NCI-H774 (cell line): ENCODE data around the gene KAZN.
A peak's percentile ranks its signal among the peaks of the same experiment; 100 is the strongest.

Experiments
- DNase-seq: peaks from one replicate; lab custom pipeline; 2025; lab: John Stamatoyannopoulos, UW

Gene KAZN

DNA sequence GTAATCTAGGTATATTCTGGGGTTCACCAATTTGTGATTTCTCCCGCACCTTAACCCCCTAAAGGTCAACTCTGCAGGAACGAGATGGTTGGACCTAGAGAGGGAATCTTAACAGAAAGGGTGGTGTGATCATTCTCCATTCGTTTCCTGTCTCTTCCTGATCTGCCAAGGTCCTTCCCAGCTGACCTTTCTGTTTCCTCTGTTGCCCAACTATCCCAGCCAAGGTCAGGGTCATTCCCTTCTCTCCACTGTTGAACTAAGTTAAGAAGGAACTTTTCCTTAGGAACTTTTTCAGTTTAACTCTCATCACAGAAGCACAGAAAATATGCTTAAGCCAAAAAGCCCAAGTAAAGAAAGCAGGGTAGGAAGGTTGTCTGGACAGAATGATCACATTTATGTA is 49.3 kb downstream of the KAZN start:
- DNase-seq, result no peak

DNA sequence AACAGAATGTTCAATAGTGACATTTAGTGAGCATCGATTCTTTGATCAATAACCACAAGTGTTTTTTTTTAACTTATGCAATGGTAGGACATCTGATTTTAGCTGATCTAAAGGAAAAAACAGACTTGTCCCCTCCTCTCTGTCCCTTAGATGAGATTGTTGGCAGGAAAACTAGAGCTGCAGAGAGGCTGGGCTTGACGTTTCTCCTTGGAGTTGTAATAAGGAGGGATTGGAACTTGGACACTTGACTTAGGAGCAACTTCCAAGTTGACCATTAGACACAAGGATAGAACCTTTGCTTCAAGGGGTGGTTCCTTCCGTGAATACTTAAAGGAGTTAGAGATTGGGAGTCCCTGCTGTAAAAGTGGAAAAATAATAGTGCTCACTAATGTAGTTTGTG is 49.9 kb downstream of the KAZN start:
- DNase-seq, result no peak

- DNase-seq, result no peak
Measured at GRCh38 chr1:14648896-14649855, 50.7 kb downstream of the KAZN start.

DNA sequence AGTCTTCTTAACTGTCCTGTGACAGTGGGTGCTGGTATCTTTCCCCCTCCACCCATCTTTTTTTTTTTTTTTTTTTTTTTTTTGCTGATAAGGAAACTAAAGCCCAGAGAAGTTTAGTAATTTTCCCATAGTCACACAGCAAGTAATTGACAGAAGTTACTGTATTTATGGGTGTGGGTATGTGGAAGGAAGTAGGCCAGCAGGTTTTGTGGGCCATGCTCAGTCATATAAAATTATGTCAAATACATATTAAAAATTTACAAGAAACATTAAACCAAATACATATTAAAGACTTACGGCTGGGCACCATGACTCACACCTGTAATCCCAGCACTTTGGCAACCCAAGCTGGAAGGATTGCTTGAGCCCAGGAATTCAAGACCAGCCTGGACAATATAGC is 51.5 kb downstream of the KAZN start:
- DNase-seq, result no peak

DNA sequence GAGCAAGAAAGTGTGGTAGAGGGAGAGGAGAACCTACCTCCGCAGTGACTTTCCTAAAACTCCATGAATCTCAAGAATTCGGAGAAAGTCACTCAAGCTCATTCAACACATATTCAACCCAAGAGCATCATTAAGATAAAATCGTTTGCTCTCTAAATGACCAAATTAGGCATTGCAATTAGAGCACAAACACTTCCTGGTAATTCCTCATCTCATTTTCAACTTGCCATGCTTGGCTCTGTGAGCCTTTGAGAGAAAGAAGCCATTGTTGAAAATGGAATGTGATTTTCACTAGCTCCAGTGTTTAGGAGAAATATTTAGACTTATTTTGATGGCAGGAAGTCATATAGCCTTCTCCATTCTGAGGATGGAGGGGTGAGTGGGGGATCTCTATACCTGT is 52.5 kb downstream of the KAZN start:
- no peak for DNase-seq

DNA sequence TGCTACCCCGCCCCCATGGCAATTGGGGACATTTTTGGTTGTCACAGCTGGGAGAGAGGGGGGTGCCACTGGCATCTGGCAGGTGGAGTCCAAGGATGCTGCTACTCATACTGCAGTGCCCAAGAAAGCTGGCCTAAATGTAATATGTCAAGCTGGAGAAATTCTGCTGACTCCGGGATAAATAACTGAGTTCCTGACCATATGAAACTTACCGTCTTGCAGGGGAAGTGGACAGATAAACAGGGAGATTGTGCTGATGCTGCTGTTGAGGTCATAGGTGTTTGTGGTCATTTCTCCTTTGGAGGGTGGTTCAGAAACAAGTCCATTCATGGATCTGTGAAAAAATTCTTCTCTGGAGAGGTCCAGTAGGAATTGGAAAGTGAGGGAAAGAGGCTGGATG is 54.4 kb downstream of the KAZN start:
- no peak for DNase-seq

GRCh38 chr1:14653461-14653960 is 55.0 kb downstream of the KAZN start:
- no peak for DNase-seq

- DNase-seq, result no peak
Measured at GRCh38 chr1:14654554-14654953, 56.1 kb downstream of the KAZN start.

DNA sequence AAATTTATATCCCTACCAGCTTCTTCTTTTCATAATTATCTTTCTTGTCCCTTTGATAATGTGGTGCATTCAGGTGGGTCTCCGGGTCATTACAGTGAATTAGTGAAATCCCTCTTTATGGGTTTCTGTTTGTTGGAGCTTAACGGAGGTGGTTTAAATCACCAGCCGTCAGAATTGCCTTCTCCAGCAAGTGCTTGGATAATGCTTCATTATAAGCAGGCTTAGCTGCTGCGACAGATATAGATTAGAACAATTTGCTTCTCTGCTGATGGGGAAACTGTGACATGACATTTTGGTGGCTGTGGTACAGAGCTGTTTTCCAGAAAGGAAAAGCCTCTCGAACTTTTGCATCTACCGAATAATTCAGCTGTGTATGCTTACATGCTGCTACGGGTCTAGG is 56.9 kb downstream of the KAZN start:
- no peak for DNase-seq

GRCh38 chr1:14656384-14656937 is 58.0 kb downstream of the KAZN start:
- DNase-seq, result no peak

DNA sequence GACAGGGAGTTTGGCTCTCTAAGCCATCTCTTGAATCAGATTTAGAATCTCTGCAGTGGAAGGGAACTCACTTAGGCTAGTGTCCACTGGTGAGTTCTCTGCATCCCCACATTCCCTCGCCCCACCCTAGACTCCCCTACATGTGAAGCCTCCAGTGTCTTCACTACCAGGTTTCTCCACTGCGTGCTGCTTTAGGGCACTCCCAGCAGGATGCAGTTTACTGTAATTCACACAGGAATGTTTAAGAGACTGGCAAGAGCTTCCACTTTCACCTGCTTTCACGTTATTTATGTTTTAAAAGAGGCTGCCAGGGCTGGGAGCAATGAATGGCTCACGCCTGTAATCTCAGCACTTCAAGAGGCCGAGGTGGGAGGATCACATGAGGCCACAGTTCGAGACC is 60.2 kb downstream of the KAZN start:
- no peak for DNase-seq

DNA sequence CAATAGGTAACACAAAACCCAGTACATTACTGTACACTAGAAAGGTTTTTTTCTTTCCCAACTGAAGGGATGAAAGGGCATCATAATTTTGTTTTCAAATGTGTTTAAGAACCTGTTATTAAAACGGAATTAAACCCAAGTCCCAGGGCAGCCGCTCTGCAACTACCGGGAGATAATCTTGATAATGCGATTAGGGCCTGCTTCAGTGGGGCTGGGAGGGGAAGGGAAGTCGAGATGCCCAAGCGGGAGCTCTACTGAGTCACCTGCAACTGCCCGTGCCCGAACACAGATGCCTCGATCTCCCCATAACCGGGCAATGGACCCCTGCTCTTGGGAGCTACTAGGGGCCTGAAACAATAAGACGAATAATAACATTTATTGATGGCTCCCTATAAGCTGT is 61.4 kb downstream of the KAZN start:
- DNase-seq, result no peak

- no peak for DNase-seq
Measured at GRCh38 chr1:14660801-14661200, 62.3 kb downstream of the KAZN start.

DNA sequence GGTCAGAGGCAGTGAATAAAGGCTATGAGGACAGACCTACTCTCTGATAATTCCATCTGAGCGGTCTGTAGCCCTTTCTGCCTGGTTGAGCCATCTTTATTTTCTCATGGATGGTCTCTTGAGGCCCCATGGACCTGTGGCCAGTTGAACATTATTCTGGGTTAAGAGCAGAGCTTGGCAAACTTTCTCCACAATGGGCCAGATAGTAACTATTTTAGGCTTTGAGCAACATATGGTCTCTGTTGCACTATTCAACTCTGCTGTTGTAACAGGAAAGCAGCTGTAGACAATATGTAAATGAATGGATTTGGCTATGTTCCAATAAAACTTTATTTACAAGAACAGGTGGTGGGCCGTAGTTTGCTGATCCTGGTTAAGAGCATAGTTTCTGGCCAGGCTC is 62.7 kb downstream of the KAZN start:
- peak; percentile 2 for DNase-seq

DNA sequence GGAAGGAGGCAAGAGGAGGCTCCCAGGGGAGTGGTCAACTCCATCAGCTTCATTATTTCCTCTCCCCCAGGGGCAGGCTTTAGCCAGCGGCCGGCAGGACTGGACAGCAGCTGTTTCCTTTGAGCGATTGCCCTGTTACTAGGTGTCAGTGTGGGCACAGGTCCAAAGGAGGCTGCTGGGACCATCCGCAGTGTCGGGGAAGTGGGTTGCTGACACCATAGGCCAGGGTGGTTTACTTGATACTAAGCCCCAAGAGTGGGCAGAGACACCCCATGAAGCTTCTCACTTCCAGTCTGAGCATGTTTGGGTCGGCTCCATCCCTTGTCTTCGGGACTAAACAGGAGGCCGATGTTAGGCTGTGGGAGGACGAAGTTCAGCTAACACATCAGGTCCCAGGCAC is 63.6 kb downstream of the KAZN start:
- DNase-seq, result no peak

- DNase-seq, result no peak
Measured at GRCh38 chr1:14663773-14664172, 65.3 kb downstream of the KAZN start.

GRCh38 chr1:14666373-14666772 is 67.9 kb downstream of the KAZN start:
- DNase-seq, result no peak

DNA sequence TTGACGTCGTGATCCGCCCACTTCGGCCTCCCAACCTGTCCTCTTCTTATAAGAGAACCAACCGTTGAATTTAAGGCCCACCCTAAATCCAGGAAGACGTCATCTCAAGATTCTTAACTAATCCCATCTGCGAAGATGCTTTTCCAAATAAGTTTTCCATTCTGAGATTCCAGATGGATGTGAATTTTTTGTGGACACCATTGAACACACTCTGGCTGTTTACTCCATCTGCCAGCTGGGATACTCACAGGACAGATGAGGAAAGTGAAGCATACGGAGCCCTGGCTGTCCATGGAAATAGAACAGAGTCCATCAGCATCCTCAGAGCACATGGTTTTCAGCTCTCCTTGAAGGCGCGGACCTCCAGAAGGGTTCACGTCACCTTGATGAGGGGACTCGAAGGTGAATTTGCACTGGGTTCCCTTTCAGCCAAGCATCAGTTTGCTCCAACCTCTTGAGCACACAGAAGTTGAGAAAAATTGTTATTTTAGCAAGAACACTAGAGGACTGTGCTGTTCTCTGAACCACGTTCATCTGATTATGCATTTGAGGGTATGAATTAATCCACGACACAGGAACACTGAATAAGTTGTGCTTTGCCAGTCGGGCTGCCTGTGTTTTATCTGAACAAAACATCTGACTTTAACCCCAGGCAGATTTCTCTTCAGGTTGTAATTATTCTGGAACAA is 68.6 kb downstream of the KAZN start:
- DNase-seq, result no peak

GRCh38 chr1:14667651-14667984 is 69.1 kb downstream of the KAZN start:
- DNase-seq, result no peak

- DNase-seq, result no peak
Measured at GRCh38 chr1:14668538-14668937, 70.1 kb downstream of the KAZN start.

DNA sequence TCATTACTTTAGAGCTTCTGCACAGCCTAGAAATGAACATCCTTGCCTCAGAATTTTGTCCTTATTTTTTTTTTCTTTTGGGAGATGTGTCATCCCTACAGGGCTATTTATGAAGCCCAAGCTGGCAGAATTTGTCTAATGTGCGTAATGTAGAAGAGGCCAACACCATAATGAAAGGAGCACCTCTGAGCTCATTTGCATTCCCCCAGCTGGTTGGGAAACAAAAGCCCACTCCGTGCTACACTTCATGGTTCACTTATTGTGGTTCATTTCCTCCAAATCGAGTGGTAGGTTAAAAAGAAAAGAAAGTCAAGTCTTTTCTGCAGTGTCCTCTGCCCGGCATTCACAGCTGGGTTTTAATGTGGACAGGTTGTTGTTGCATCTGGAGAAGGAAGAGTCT is 73.5 kb downstream of the KAZN start:
- no peak for DNase-seq

DNA sequence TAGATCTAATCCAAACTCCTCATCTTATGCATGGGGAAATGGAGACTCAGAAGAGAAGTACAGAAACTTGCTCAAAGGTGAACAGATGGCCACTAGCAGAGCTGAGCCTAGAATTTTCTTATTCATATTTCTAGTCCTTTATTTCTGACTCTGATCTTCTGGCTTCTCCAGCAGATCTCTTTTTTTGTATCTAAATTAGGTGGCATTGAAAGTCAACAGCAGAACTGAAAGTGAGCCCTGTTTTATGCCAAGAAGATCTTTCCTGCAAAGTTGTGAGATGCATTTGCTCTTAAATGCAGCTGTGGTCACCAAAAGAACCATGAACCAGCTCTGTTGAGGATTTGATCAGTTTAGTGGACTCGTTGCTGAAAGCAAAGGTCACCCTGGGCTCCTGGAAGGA is 75.5 kb downstream of the KAZN start:
- DNase-seq, result no peak

- DNase-seq, result no peak
Measured at GRCh38 chr1:14676400-14676799, 77.9 kb downstream of the KAZN start.
